Lower leg skin (tissue), 4 donors: ENCODE data around the gene PDS5A. TPM values are rescaled to one million over a fixed set of nuclear protein-coding genes. Genes with fewer than 3 reads are reported as not detected.

Experiments
- DNase-seq, 2 donors: peaks; one replicate each; pipeline ENCODE4 v3.0.0-alpha.2; 2019; ENCODE audit warnings: low spot score in 2 of 2
- H3K4me3 ChIP-seq: fragments of 200-600 bp; sonication (generic); 2 replicates; pipeline ENCODE4 v1.5.1; 2017; ENCODE audit warnings: mild to moderate bottlenecking, low read depth; ENCODE audit not compliant: poor library complexity, severe bottlenecking
- POLR2A ChIP-seq, 2 donors: fragments of 450-650 bp; IDR thresholded peaks; one replicate each; pipeline ENCODE4 v1.6.1; 2016 to 2017; ENCODE audit warnings: antibody characterized with exemption in 2 of 2, mild to moderate bottlenecking in 1 of 2, moderate library complexity in 1 of 2
- WGBS, 2 donors: methylation state at CpG; one replicate each; pipeline ENCODE4 v1.1.5; 2018; 5-methylcytosine and 5-hydroxymethylcytosine counted together
- intact Hi-C: fragments of 100-400 bp; cut with DNase I; formaldehyde crosslinking; loops from one replicate; pipeline ENCODE4 v1.15.0; 2023; ENCODE audit warnings: low total_unique reads
- total RNA-seq, 4 donors: library from RNA; depleted of rRNA; stranded (reverse); fragments of >200 nt; gene quantifications; one replicate each; pipeline ENCODE4 v1.1.0, GENCODE V29; 2016
- TF ChIP-seq, protein P1 (sequence below), 3 donors: fragments of 450-650 bp; IDR thresholded peaks; one replicate each; pipeline ENCODE4 v1.5.1; 2016; ENCODE audit warnings: antibody characterized with exemption in 3 of 3, mild to moderate bottlenecking in 3 of 3, moderate library complexity in 2 of 3

The PDS5A gene
- total RNA-seq, 4 donors from 2014 or later: 45.7 to 57.6 (median 53.5) TPM

DNA sequence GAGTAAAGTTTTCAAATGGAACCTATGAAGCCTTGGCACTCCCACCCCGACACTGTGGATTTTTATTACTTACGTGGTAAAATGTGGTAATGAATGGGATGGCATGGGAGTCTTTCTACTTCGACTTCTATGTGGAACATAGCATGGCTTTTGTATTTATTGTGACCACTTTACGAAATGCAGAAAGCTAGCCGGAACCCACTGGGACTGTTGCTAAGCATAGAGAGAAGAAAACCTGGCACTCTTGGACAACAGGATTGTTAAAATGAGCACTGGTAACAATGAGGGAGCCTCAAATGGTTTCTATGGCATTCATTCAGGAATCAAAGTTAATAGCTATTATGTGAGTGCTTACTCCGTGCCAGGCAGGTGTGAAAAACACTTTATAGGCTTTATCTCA lies 113.3 kb downstream of the PDS5A start:
- intact Hi-C loops: loop anchor here (5.0 kb wide), 1 partner anchor 1132 kb away; no protein-coding TSS in a partner anchor
- no peak overlapping the region for H3K4me3 ChIP-seq
- DNase-seq: no peak
- 92 to 96% methylated on average over 6 of the region's 6 CpGs for WGBS, 2 donors
- TF ChIP-seq, protein P1, sequence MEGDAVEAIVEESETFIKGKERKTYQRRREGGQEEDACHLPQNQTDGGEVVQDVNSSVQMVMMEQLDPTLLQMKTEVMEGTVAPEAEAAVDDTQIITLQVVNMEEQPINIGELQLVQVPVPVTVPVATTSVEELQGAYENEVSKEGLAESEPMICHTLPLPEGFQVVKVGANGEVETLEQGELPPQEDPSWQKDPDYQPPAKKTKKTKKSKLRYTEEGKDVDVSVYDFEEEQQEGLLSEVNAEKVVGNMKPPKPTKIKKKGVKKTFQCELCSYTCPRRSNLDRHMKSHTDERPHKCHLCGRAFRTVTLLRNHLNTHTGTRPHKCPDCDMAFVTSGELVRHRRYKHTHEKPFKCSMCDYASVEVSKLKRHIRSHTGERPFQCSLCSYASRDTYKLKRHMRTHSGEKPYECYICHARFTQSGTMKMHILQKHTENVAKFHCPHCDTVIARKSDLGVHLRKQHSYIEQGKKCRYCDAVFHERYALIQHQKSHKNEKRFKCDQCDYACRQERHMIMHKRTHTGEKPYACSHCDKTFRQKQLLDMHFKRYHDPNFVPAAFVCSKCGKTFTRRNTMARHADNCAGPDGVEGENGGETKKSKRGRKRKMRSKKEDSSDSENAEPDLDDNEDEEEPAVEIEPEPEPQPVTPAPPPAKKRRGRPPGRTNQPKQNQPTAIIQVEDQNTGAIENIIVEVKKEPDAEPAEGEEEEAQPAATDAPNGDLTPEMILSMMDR (IDR thresholded peaks at IDR 0.05): no peak
- no peak for TF ChIP-seq POLR2A (IDR thresholded peaks at IDR 0.05)

DNA sequence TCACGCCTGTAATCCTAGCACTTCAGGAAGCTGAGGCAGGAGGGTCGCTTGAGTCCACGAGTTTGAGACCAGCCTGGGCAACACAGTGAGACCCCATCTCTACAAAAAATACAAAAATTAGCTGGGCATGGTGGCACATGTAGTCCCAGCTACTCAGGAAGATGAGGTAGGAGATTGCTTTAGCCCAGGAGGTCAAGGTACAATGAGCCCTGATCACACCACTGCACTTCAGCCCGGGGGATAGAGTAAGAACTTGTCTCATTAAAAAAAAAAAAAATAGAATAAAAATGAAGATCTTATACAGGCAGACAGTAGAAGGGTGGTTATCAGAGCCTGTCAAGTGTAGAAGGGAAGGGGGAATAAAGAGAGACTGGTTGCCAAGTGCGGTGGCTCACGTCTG lies 116.9 kb downstream of the PDS5A start:
- intact Hi-C loops: loop anchor here (5.0 kb wide), 1 partner anchor 1129 kb away; no protein-coding TSS in a partner anchor
- 93 to 96% methylated on average over 6 of the region's 6 CpGs for WGBS, 2 donors

DNA sequence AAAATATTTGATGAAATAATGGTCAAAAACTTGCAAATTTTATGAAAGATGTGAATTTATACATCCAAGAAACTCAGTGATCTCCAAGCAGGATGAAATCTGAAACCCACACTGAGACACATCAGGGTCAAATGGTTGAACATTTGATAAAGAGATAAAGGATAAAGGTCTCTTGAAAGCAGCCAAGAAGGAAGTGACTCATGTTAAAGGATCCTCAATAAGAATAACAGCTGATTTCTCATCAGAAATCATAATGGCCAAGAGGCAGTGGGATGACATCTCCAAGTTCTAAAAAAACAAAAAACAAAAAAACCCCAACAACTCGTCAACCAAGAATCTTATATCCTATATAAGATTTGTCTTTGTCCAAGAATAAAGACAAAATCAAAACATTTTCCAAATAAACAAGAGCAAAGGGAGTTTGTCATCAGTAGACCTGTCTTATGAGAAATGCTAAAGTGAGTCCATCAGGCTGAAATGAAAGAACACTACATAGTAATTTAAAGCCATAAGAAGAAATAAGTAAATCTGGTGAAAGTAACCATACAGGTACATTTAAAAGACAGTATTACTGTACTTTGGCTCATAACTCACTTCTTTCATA lies 121.7 kb downstream of the PDS5A start:
- WGBS, 2 donors: 92 to 100% methylated on average over 1 of the region's 1 CpG
- intact Hi-C loops: no loop called here
- H3K4me3 ChIP-seq: no peak overlapping the region
- TF ChIP-seq, protein P1 (IDR thresholded peaks at IDR 0.05): no peak
- TF ChIP-seq POLR2A (IDR thresholded peaks at IDR 0.05): no peak
- no peak for DNase-seq

More for the DNA sequence above, 116.9 kb downstream of the PDS5A start:
- TF ChIP-seq, protein P1 (IDR thresholded peaks at IDR 0.05): no peak
- no peak for TF ChIP-seq POLR2A (IDR thresholded peaks at IDR 0.05)
- DNase-seq: no peak
- no peak overlapping the region for H3K4me3 ChIP-seq

DNA sequence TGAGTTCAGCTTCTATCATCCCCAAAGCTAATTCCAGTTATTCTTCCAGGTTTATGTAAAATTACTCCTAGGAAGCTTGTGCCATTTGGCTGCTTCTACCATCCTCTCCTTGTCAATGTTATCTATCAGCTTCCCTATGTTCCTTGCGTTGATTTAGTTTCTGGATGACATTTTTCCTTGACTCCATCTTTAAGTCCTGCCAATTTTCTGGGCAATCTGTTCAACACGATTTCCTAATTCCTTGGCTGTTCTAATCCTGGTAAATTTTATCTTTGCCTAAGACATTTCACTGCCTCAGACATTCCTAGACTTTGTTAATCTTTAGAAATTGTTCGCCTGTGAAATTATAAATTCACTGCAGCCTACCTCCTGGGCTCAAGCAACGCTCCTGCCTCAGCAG lies 125.1 kb downstream of the PDS5A start:
- intact Hi-C loops: no loop called here
- WGBS, 2 donors: 72 to 91% methylated on average over 4 of the region's 4 CpGs
- H3K4me3 ChIP-seq: no peak overlapping the region
- no peak for TF ChIP-seq POLR2A (IDR thresholded peaks at IDR 0.05)
- TF ChIP-seq, protein P1 (IDR thresholded peaks at IDR 0.05): no peak
- DNase-seq: no peak

DNA sequence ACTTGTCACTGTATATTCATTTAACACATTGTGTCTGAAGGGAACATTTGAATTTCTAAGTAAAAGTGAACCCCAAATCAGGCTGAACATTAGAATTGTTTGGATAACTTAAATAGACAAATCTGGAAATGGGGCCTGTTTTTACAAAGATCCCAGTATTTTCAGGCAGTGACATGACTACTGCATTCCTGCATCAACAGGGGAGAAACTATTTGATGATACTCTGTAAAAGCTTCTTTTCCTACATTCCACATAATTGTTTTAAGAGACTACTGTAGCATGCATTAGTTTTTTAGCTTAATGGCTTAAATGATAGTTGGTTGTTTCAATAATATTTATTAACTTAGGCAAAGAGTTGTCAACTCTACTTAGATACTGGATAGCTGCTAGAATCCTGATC lies 127.0 kb downstream of the PDS5A start:
- no peak for TF ChIP-seq POLR2A (IDR thresholded peaks at IDR 0.05)
- TF ChIP-seq, protein P1 (IDR thresholded peaks at IDR 0.05): no peak

DNA sequence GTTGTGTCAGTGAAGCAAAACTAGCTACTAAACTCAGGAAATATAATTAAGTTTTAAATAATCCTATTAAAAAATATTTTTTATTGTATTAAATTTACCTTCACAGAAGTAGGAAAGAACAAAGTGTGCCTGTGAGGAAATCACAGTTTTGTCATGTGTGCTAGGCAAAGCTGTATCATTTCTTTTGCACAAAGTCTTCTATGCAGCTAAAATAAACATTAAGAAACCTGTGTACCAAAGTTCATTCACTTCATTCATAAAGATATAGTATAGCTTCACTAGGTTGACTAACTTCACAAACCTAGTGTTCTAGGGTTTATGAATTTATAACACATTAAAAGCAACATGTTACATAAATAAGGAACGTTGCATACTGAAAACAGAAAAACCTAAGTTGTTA lies 131.0 kb downstream of the PDS5A start:
- DNase-seq: no peak
- no peak overlapping the region for H3K4me3 ChIP-seq
- TF ChIP-seq POLR2A (IDR thresholded peaks at IDR 0.05): no peak
- TF ChIP-seq, protein P1 (IDR thresholded peaks at IDR 0.05): no peak
- intact Hi-C loops: no loop called here
- 89 to 94% methylated on average over 1 of the region's 1 CpG for WGBS, 2 donors

More for the DNA sequence above, 127.0 kb downstream of the PDS5A start:
- intact Hi-C loops: no loop called here
- DNase-seq: no peak
- no peak overlapping the region for H3K4me3 ChIP-seq
